Mammary epithelial cell (primary cell): Measurements from ENCODE around the gene PLCG1.

Experiments
- EZH2 ChIP-seq: IDR thresholded peaks from 2 replicates; pipeline ENCODE4 v1.6.1; 2012; ENCODE audit warnings: low read length, inconsistent platforms, borderline replicate concordance
- TF ChIP-seq, protein P1 (sequence below), 2 donors: IDR thresholded peaks in 1 of 2; conservative IDR thresholded peaks in 1 of 2; 2 replicates each; pipeline ENCODE4 v1.5.1; 2011 to 2012; ENCODE audit warnings: inconsistent platforms in 2 of 2, low read length in 2 of 2, mild to moderate bottlenecking in 2 of 2, control low read depth in 1 of 2, low read depth in 1 of 2; ENCODE audit not compliant: insufficient read depth in 1 of 2; ENCODE audit errors: extremely low read depth in 1 of 2

DNA sequence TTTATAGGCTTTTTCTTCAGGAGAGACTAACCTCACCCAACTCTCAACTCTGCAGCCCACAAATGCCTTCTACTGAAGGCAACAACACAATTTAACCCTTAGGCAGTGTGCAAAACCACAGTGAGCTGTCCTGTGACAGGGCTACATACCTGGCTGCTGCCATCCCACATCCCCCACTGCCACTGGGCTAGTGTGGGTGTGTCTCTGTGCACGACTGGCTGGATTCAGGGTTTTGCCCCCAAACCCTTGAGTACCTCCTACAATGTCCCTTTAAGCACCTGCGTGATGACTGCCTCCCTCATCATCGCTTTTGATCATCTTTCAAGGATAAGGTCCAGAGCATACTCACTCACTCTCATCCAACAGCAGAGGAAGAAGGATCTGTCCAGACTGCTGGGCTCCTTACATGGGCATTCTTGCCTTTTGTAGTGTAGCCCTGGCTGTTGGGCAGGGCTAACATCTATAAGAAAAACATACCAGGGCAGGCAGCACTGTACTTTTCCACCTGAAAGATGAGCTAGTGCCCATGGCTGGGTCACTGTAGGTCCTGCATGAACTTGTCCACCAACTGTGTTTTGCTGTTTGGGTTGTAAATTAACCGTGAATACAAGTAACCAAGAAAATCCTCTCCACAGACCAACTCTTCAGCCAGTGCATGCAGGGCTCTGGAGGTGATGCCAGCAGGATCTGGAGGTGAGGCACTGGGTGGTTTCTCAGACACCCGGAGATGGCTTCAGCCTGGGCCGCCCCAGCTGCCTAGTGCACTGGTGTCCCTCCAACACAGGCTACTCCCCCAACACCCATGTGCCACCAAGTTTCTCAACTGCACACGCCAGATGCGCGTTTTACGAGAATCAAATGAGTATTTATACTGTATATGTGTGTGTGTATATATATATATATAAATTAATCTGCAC, 45.2 kb downstream of the PLCG1 start:
- TF ChIP-seq, protein P1, sequence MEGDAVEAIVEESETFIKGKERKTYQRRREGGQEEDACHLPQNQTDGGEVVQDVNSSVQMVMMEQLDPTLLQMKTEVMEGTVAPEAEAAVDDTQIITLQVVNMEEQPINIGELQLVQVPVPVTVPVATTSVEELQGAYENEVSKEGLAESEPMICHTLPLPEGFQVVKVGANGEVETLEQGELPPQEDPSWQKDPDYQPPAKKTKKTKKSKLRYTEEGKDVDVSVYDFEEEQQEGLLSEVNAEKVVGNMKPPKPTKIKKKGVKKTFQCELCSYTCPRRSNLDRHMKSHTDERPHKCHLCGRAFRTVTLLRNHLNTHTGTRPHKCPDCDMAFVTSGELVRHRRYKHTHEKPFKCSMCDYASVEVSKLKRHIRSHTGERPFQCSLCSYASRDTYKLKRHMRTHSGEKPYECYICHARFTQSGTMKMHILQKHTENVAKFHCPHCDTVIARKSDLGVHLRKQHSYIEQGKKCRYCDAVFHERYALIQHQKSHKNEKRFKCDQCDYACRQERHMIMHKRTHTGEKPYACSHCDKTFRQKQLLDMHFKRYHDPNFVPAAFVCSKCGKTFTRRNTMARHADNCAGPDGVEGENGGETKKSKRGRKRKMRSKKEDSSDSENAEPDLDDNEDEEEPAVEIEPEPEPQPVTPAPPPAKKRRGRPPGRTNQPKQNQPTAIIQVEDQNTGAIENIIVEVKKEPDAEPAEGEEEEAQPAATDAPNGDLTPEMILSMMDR (conservative IDR thresholded peaks at IDR 0.05 in 1 of 2, IDR thresholded peaks at IDR 0.05 in 1 of 2; ENCODE audit: extremely low read depth in 1 of 2, insufficient read depth in 1 of 2, low read depth in 1 of 2, low read length in 2 of 2) = no peak
- TF ChIP-seq EZH2 = no peak
